SU-DHL-6 (cell line): ENCODE data around the gene IL21R.

Source experiments
- H2AFZ ChIP-seq: fragments of 200-600 bp; sonication (generic); 2 replicates; pipeline ENCODE4 v1.6.1; 2014; ENCODE audit warnings: low read depth, mild to moderate bottlenecking, moderate library complexity, mixed read lengths, antibody characterized with exemption, low read length; ENCODE audit not compliant: severe bottlenecking
- H3F3A ChIP-seq: fragments of 200-600 bp; shearing (Covaris generic); 2 replicates; pipeline ENCODE4 v1.6.0; 2016; ENCODE audit warnings: antibody characterized with exemption, mild to moderate bottlenecking; ENCODE audit not compliant: insufficient read depth
- H3K27ac ChIP-seq: fragments of 200-600 bp; sonication (generic); 2 replicates; pipeline ENCODE4 v1.5.1; 2016; ENCODE audit warnings: low read depth, mild to moderate bottlenecking, low read length, moderate library complexity, mixed read lengths
- H3K27me3 ChIP-seq: fragments of 200-600 bp; sonication (generic), shearing (Covaris generic); 2 replicates; pipeline ENCODE4 v1.6.0; 2014; ENCODE audit warnings: mild to moderate bottlenecking, low read length
- H3K36me3 ChIP-seq: fragments of 200-600 bp; sonication (generic); 2 replicates; pipeline ENCODE4 v1.6.1; 2014; ENCODE audit warnings: mild to moderate bottlenecking, low read length, mixed read lengths
- H3K4me2 ChIP-seq: fragments of 300-600, 200-600 bp; shearing (Covaris generic), sonication (generic); 2 replicates; pipeline ENCODE4 v1.6.0; 2014; ENCODE audit warnings: low read length, low read depth, mild to moderate bottlenecking; ENCODE audit not compliant: poor library complexity, severe bottlenecking
- H3K4me3 ChIP-seq: fragments of 200-600 bp; sonication (generic); 2 replicates; pipeline ENCODE4 v1.5.1; 2014; ENCODE audit warnings: antibody characterized with exemption, low read length, mild to moderate bottlenecking, mixed read lengths; ENCODE audit not compliant: insufficient read depth, poor library complexity, severe bottlenecking
- H3K79me2 ChIP-seq: fragments of 200-600 bp; sonication (generic); 2 replicates; pipeline ENCODE4 v1.6.1; 2014; ENCODE audit warnings: mild to moderate bottlenecking, low read length, moderate library complexity; ENCODE audit not compliant: insufficient read depth
- H3K9ac ChIP-seq: fragments of 200-600 bp; sonication (generic); 2 replicates; pipeline ENCODE4 v1.7.0; 2014; ENCODE audit warnings: mild to moderate bottlenecking, low read length
- H3K9me2 ChIP-seq: fragments of 200-600 bp; sonication (generic); replicated peaks from 2 replicates; pipeline ENCODE4 v1.6.1; 2014; ENCODE audit warnings: low read length; ENCODE audit not compliant: insufficient read depth
- H3K9me3 ChIP-seq: fragments of 200-600 bp; sonication (generic); 2 replicates; pipeline ENCODE4 v1.6.1; 2014; ENCODE audit warnings: low read length, mixed read lengths; ENCODE audit not compliant: insufficient read depth
- H4K20me1 ChIP-seq: fragments of 200-600 bp; sonication (generic); 2 replicates; pipeline ENCODE4 v1.6.1; 2014; ENCODE audit warnings: low read depth, mild to moderate bottlenecking, antibody characterized with exemption, low read length, moderate library complexity, mixed read lengths
- EZH2phosphoT487 ChIP-seq: fragments of 200-600 bp; sonication (generic), shearing (Covaris generic); conservative IDR thresholded peaks from 2 replicates; pipeline ENCODE4 v1.6.1; 2018; ENCODE audit warnings: mild to moderate bottlenecking, antibody characterized with exemption, low read length, moderate library complexity, mixed read lengths
- TF ChIP-seq, protein P1 (sequence below): fragments of 200-600 bp; sonication (generic); IDR thresholded peaks from one replicate; pipeline ENCODE4 v1.5.1; 2017; ENCODE audit warnings: antibody characterized with exemption, mild to moderate bottlenecking, low read length, moderate library complexity; ENCODE audit not compliant: insufficient read depth, poor library complexity, severe bottlenecking

The IL21R gene

DNA sequence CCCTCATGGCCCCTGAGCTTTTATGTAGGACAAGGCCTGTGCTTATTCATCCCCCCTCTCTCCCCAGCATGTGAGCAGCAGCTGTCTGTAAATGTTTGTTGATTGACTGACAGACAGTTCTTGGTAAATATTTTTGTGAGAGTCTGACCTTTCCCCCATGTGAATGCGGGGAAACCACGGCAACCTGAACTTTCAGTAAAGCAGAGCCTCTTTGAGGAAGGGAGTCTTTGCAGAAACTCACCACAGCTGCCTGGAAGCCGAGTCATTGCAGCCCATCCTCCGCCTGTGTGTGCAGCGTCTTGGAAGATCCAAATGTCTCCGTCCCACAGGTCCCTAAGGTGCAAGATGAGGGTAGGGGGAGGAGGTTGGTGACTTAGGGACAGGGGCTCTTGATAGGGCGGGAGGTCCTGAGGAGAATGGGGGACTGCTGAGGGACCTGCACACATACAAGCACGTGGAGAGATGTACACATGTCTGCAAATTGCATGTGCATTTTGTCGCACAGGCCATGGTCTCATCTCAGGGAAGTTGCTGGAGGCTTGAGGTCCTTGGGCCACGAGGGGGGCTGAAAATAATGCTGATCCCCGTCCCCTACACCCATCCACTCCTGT, 23.0 kb upstream of the IL21R start:
- Histone ChIP-seq H3K4me3 (no peak overlapping the region), H2AFZ (no peak overlapping the region), H3K27me3 (no peaks in the 10 kb centered on the region), H3K4me2 (no peak overlapping the region), H3K9me3 (no peaks in the 10 kb centered on the region), H3K9ac (no peak overlapping the region), H3K9me2 (no peaks in the 10 kb centered on the region), H3F3A (no peaks in the 10 kb centered on the region), H3K79me2 (no peaks in the 10 kb centered on the region), H3K36me3 (no peaks in the 10 kb centered on the region), H3K27ac (no peak overlapping the region), H4K20me1 (no peaks in the 10 kb centered on the region)
- TF ChIP-seq EZH2phosphoT487: no peak
- TF ChIP-seq, protein P1, sequence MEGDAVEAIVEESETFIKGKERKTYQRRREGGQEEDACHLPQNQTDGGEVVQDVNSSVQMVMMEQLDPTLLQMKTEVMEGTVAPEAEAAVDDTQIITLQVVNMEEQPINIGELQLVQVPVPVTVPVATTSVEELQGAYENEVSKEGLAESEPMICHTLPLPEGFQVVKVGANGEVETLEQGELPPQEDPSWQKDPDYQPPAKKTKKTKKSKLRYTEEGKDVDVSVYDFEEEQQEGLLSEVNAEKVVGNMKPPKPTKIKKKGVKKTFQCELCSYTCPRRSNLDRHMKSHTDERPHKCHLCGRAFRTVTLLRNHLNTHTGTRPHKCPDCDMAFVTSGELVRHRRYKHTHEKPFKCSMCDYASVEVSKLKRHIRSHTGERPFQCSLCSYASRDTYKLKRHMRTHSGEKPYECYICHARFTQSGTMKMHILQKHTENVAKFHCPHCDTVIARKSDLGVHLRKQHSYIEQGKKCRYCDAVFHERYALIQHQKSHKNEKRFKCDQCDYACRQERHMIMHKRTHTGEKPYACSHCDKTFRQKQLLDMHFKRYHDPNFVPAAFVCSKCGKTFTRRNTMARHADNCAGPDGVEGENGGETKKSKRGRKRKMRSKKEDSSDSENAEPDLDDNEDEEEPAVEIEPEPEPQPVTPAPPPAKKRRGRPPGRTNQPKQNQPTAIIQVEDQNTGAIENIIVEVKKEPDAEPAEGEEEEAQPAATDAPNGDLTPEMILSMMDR: no peak

DNA sequence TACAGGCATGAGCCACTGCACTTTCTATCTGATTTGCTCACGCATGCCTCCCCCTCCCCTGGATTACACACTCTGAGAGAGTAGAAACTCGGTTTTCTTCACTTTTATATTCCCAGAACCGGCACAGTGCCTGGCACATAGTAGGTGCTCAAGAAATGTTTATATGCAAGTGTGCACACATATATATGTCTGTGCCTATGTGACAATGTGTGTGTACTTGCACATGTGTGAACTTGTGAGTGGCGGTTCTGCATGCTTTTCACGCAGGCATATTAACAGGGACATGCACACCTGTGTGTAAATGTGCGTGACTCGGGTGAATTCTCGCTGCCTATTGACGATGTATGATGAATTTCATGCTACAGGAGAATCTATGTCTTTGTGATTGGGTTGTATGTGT, 22.1 kb upstream of the IL21R start:
- TF ChIP-seq, protein P1: no peak
- no peak for TF ChIP-seq EZH2phosphoT487
- H3K27me3 ChIP-seq: no peaks in the 10 kb centered on the region
- H4K20me1 ChIP-seq: no peaks in the 10 kb centered on the region
- no peak overlapping the region for H3K9ac ChIP-seq
- H3K4me3 ChIP-seq: no peak overlapping the region
- no peaks in the 10 kb centered on the region for H3K9me2 ChIP-seq
- no peak overlapping the region for H3K27ac ChIP-seq
- no peaks in the 10 kb centered on the region for H3K9me3 ChIP-seq
- H3K79me2 ChIP-seq: no peaks in the 10 kb centered on the region
- H3F3A ChIP-seq: no peaks in the 10 kb centered on the region
- H3K4me2 ChIP-seq: no peak overlapping the region
- H2AFZ ChIP-seq: no peak overlapping the region
- H3K36me3 ChIP-seq: no peaks in the 10 kb centered on the region

GRCh38 chr16:27381236-27381635, 20.7 kb upstream of the IL21R start:
- Histone ChIP-seq H3K79me2 (no peaks in the 10 kb centered on the region), H3K9me2 (no peaks in the 10 kb centered on the region), H4K20me1 (no peaks in the 10 kb centered on the region), H2AFZ (no peak overlapping the region), H3K27me3 (no peaks in the 10 kb centered on the region), H3K27ac (no peak overlapping the region), H3K9ac (no peak overlapping the region), H3K4me2 (no peak overlapping the region), H3K9me3 (no peaks in the 10 kb centered on the region), H3F3A (no peaks in the 10 kb centered on the region), H3K4me3 (no peak overlapping the region), H3K36me3 (no peaks in the 10 kb centered on the region)
- TF ChIP-seq, protein P1: no peak
- TF ChIP-seq EZH2phosphoT487: no peak
